Measurements from ENCODE around the gene OR2G2.

The OR2G2 gene

GRCh38 chr1:247574236-247574635 lies 13.9 kb upstream of the OR2G2 start:
- Histone ChIP-seq H3K4me3 (ENCODE audit: control insufficient read depth in 1 of 7, extremely low read depth in 1 of 7, insufficient read depth in 4 of 7, low read depth in 2 of 7, low read length in 6 of 7) (no peak overlapping the region), H3K4me1 (ENCODE audit: control extremely low read depth in 1 of 4, control insufficient read depth in 4 of 4, insufficient read depth in 4 of 4, low read length in 3 of 4) (peaks cover 0 to 2% (median 0%) of the 10 kb centered on the region in 4 experiments), H3K27ac (ENCODE audit: insufficient read depth in 1 of 2, low read depth in 1 of 2, low read length in 2 of 2, poor library complexity in 1 of 2, severe bottlenecking in 2 of 2) (no peak overlapping the region), H3K9me3 (ENCODE audit: control extremely low read depth in 1 of 5, control insufficient read depth in 4 of 5, insufficient read depth in 2 of 5, low read depth in 1 of 5, low read length in 4 of 5) (peaks cover 0 to 9% (median 0%) of the 10 kb centered on the region in 5 experiments), H3K36me3 (ENCODE audit: control insufficient read depth in 4 of 4, insufficient read depth in 4 of 4, low read length in 3 of 4) (peaks cover 7 to 36% (median 26%) of the 10 kb centered on the region in 4 experiments), H3K27me3 (replicated peaks in 2 of 5; ENCODE audit: control insufficient read depth in 4 of 5, insufficient read depth in 5 of 5, low read length in 4 of 5) (no peaks in the 10 kb centered on the region)
- WGBS (ENCODE audit: insufficient coverage) = no CpG with 5 or more reads among the region's 1 CpG
- ChIA-PET CTCF (interaction anchor here (0.8 to 1.2 kb wide), 3 partner anchors 42 to 87 kb away, joined by 3 to 4 read pairs (median 3); no protein-coding TSS in a partner anchor), POLR2A (interaction anchor here (1.0 kb wide), 1 partner anchor 26 kb away, joined by 3 read pairs; no protein-coding TSS in a partner anchor)
- no peak for DNase-seq

GRCh38 chr1:247574664-247575063 lies 13.5 kb upstream of the OR2G2 start:
- ChIA-PET POLR2A (interaction anchor here (1.0 kb wide), 1 partner anchor 26 kb away, joined by 3 read pairs; no protein-coding TSS in a partner anchor), CTCF (interaction anchor here (0.8 to 2.8 kb wide), 4 partner anchors 43 to 185 kb away, joined by 3 to 10 read pairs (median 4); no protein-coding TSS in a partner anchor)
- peaks cover 7 to 39% (median 25%) of the 10 kb centered on the region in 4 experiments for H3K36me3 ChIP-seq (ENCODE audit: control insufficient read depth in 4 of 4, insufficient read depth in 4 of 4, low read length in 3 of 4)
- DNase-seq = no peak
- peaks cover 0 to 5% (median 0%) of the 10 kb centered on the region in 5 experiments for H3K9me3 ChIP-seq (ENCODE audit: control extremely low read depth in 1 of 5, control insufficient read depth in 4 of 5, insufficient read depth in 2 of 5, low read depth in 1 of 5, low read length in 4 of 5)
- peaks cover 0 to 2% (median 0%) of the 10 kb centered on the region in 4 experiments for H3K4me1 ChIP-seq (ENCODE audit: control extremely low read depth in 1 of 4, control insufficient read depth in 4 of 4, insufficient read depth in 4 of 4, low read length in 3 of 4)
- no peak overlapping the region for H3K27ac ChIP-seq (ENCODE audit: insufficient read depth in 1 of 2, low read depth in 1 of 2, low read length in 2 of 2, poor library complexity in 1 of 2, severe bottlenecking in 2 of 2)
- no peak overlapping the region for H3K4me3 ChIP-seq (ENCODE audit: control insufficient read depth in 1 of 7, extremely low read depth in 1 of 7, insufficient read depth in 4 of 7, low read depth in 2 of 7, low read length in 6 of 7)
- no peaks in the 10 kb centered on the region for H3K27me3 ChIP-seq (replicated peaks in 2 of 5; ENCODE audit: control insufficient read depth in 4 of 5, insufficient read depth in 5 of 5, low read length in 4 of 5)

DNA sequence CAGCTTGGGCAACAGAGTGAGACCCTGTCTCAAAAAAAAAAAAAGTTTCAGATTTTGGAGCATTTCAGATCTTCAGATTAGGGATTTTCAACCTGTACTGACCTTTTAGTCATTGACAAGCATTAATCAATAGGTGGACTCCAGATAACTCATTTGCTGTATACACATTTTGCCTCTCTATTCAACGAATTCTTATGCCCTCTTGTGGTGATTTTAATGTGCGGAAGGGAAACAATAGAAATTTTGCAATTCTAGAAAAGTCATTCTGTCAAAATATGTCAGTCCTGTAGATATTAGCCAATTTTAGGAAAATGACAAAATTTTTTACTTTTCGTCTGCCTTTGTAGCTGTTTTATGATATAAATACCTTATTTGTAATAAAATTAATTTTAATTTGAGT lies 11.6 kb upstream of the OR2G2 start:
- Histone ChIP-seq H3K9me3 (ENCODE audit: control extremely low read depth in 1 of 5, control insufficient read depth in 4 of 5, insufficient read depth in 2 of 5, low read depth in 1 of 5, low read length in 4 of 5) (no peaks in the 10 kb centered on the region), H3K36me3 (ENCODE audit: control insufficient read depth in 4 of 4, insufficient read depth in 4 of 4, low read length in 3 of 4) (peaks cover 7 to 47% (median 25%) of the 10 kb centered on the region in 4 experiments), H3K4me3 (ENCODE audit: control insufficient read depth in 1 of 7, extremely low read depth in 1 of 7, insufficient read depth in 4 of 7, low read depth in 2 of 7, low read length in 6 of 7) (no peak overlapping the region), H3K4me1 (ENCODE audit: control extremely low read depth in 1 of 4, control insufficient read depth in 4 of 4, insufficient read depth in 4 of 4, low read length in 3 of 4) (peaks cover 0 to 2% (median 0%) of the 10 kb centered on the region in 4 experiments), H3K27ac (ENCODE audit: insufficient read depth in 1 of 2, low read depth in 1 of 2, low read length in 2 of 2, poor library complexity in 1 of 2, severe bottlenecking in 2 of 2) (no peak overlapping the region), H3K27me3 (replicated peaks in 2 of 5; ENCODE audit: control insufficient read depth in 4 of 5, insufficient read depth in 5 of 5, low read length in 4 of 5) (no peaks in the 10 kb centered on the region)
- DNase-seq = peak; percentile 43 to 65 (median 52)
- no CpG with 5 or more reads among the region's 3 CpGs for WGBS (ENCODE audit: insufficient coverage)
- ChIA-PET POLR2A (no interaction called here), CTCF (interaction anchor here (0.7 to 2.8 kb wide), 7 partner anchors 10 to 187 kb away, joined by 3 to 10 read pairs (median 3); partner anchors contain the start of gene GCSAML)

DNA sequence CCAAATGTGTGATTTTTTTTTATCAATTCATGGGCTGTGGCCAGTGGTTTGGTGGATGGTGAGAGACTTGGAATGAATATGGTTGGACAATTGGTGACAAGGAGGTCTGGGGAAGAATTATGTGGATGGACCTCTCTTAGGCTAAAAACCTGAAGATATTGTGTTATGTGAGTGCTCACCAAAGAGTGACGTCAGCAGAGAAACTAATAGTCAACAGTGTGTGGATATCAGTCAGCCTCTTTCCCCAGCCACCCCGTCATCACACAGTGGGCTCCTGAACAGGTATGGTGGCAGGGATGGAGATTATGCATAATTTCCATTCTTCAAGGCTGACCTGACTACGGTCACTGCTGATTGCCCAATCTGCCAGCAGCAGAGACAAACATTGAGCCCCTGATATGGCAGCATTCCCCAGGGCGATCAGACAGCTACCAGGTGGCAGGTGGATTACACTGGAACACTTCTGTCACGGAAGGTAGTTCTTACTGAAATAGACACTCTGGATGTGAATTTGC lies 9.2 kb upstream of the OR2G2 start:
- no peak overlapping the region for H3K27ac ChIP-seq (ENCODE audit: insufficient read depth in 1 of 2, low read depth in 1 of 2, low read length in 2 of 2, poor library complexity in 1 of 2, severe bottlenecking in 2 of 2)
- H3K4me1 ChIP-seq (ENCODE audit: control extremely low read depth in 1 of 4, control insufficient read depth in 4 of 4, insufficient read depth in 4 of 4, low read length in 3 of 4) = peaks cover 0 to 2% (median 0%) of the 10 kb centered on the region in 4 experiments
- no peak for DNase-seq
- ChIA-PET POLR2A (no interaction called here), CTCF (interaction anchor here (1.2 to 2.0 kb wide), 5 partner anchors 9 to 206 kb away, joined by 3 to 7 read pairs (median 5); partner anchors contain the start of gene OR2G2)
- H3K9me3 ChIP-seq (ENCODE audit: control extremely low read depth in 1 of 5, control insufficient read depth in 4 of 5, insufficient read depth in 2 of 5, low read depth in 1 of 5, low read length in 4 of 5) = no peaks in the 10 kb centered on the region
- H3K4me3 ChIP-seq (ENCODE audit: control insufficient read depth in 1 of 7, extremely low read depth in 1 of 7, insufficient read depth in 4 of 7, low read depth in 2 of 7, low read length in 6 of 7) = no peak overlapping the region
- H3K27me3 ChIP-seq (replicated peaks in 2 of 5; ENCODE audit: control insufficient read depth in 4 of 5, insufficient read depth in 5 of 5, low read length in 4 of 5) = no peaks in the 10 kb centered on the region
- 98% methylated on average over 5 of the region's 5 CpGs for WGBS (ENCODE audit: insufficient coverage)
- peaks cover 3 to 28% (median 15%) of the 10 kb centered on the region in 4 experiments for H3K36me3 ChIP-seq (ENCODE audit: control insufficient read depth in 4 of 4, insufficient read depth in 4 of 4, low read length in 3 of 4)

GRCh38 chr1:247605286-247605685 lies 17.1 kb downstream of the OR2G2 start, which contains the start of gene OR2G3:
Gene OR2G3 (plus strand): TSS chr1:247605586. CDS start chr1:247605586, 0 bp downstream.
- H3K27me3 ChIP-seq (replicated peaks in 2 of 5; ENCODE audit: control insufficient read depth in 4 of 5, insufficient read depth in 5 of 5, low read length in 4 of 5) = no peaks in the 10 kb centered on the region
- H3K36me3 ChIP-seq (ENCODE audit: control insufficient read depth in 4 of 4, insufficient read depth in 4 of 4, low read length in 3 of 4) = no peaks in the 10 kb centered on the region
- WGBS (ENCODE audit: insufficient coverage) = 83% methylated on average over 2 of the region's 2 CpGs
- no peak within 1 kb of the TSS for H3K27ac ChIP-seq (ENCODE audit: insufficient read depth in 1 of 2, low read depth in 1 of 2, low read length in 2 of 2, poor library complexity in 1 of 2, severe bottlenecking in 2 of 2)
- H3K4me3 ChIP-seq (ENCODE audit: control insufficient read depth in 1 of 7, extremely low read depth in 1 of 7, insufficient read depth in 4 of 7, low read depth in 2 of 7, low read length in 6 of 7) = no peak within 1 kb of the TSS
- CTCF ChIA-PET = no interaction called here
- H3K4me1 ChIP-seq (ENCODE audit: control extremely low read depth in 1 of 4, control insufficient read depth in 4 of 4, insufficient read depth in 4 of 4, low read length in 3 of 4) = no peaks in the 10 kb centered on the region
- DNase-seq = no peak
- H3K9me3 ChIP-seq (ENCODE audit: control extremely low read depth in 1 of 5, control insufficient read depth in 4 of 5, insufficient read depth in 2 of 5, low read depth in 1 of 5, low read length in 4 of 5) = peaks cover 0 to 5% (median 0%) of the 10 kb centered on the region in 5 experiments
- POLR2A ChIA-PET = no interaction called here

DNA sequence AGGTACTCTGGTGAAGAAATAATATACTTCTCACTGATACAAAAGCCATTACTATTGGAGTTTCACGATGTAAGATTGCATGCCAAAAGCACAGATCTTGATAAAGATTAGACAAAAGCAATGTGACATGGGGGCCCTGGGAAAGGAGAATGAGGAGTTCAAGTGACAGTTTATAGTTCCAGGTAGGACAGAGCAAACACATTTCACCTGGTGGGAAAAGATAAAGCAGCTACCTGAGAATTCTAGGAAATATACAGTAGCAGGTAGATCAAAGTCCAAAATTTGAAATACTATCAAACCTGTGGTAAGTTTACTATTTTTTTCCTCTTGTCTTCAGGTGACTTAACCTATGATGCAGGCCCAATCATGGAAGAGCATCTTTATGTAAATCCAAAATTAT lies 25.2 kb downstream of the OR2G2 start:
- no peak overlapping the region for H3K4me3 ChIP-seq (ENCODE audit: control insufficient read depth in 1 of 7, extremely low read depth in 1 of 7, insufficient read depth in 4 of 7, low read depth in 2 of 7, low read length in 6 of 7)
- CTCF ChIA-PET = interaction anchor here (1.2 kb wide), 1 partner anchor 11 kb away, joined by 6 read pairs; no protein-coding TSS in a partner anchor
- peaks cover 0 to 3% (median 0%) of the 10 kb centered on the region in 5 experiments for H3K9me3 ChIP-seq (ENCODE audit: control extremely low read depth in 1 of 5, control insufficient read depth in 4 of 5, insufficient read depth in 2 of 5, low read depth in 1 of 5, low read length in 4 of 5)
- no peaks in the 10 kb centered on the region for H3K4me1 ChIP-seq (ENCODE audit: control extremely low read depth in 1 of 4, control insufficient read depth in 4 of 4, insufficient read depth in 4 of 4, low read length in 3 of 4)
- no peak for DNase-seq
- POLR2A ChIA-PET = no interaction called here
- no peaks in the 10 kb centered on the region for H3K27me3 ChIP-seq (replicated peaks in 2 of 5; ENCODE audit: control insufficient read depth in 4 of 5, insufficient read depth in 5 of 5, low read length in 4 of 5)
- no peak overlapping the region for H3K27ac ChIP-seq (ENCODE audit: insufficient read depth in 1 of 2, low read depth in 1 of 2, low read length in 2 of 2, poor library complexity in 1 of 2, severe bottlenecking in 2 of 2)
- no peaks in the 10 kb centered on the region for H3K36me3 ChIP-seq (ENCODE audit: control insufficient read depth in 4 of 4, insufficient read depth in 4 of 4, low read length in 3 of 4)
- WGBS (ENCODE audit: insufficient coverage) = no CpG with 5 or more reads among the region's 1 CpG

DNA sequence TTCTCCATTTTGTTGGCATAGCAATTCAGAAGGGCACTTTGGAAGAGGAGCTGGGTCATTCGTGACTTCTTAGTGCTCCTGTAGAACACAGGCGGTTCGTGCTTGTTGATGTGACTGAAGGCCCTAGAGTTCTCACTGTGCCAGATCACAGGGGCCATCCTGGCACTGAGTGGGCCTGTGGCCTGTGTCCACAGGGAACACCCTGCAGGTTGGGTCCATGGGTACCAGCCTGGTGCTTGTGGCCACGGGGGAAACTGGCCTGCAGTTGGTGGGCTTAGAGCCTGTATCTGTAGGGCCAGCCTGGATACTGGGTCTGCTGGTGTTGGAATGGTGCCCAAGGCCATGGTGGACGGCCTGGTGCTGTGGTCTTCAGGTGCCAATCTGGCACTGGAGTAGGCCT lies 26.5 kb downstream of the OR2G2 start:
- POLR2A ChIA-PET = interaction anchor here (0.6 kb wide), 1 partner anchor 77 kb away, joined by 3 read pairs; no protein-coding TSS in a partner anchor
- Histone ChIP-seq H3K4me1 (ENCODE audit: control extremely low read depth in 1 of 4, control insufficient read depth in 4 of 4, insufficient read depth in 4 of 4, low read length in 3 of 4) (no peaks in the 10 kb centered on the region), H3K27me3 (replicated peaks in 2 of 5; ENCODE audit: control insufficient read depth in 4 of 5, insufficient read depth in 5 of 5, low read length in 4 of 5) (no peaks in the 10 kb centered on the region), H3K27ac (ENCODE audit: insufficient read depth in 1 of 2, low read depth in 1 of 2, low read length in 2 of 2, poor library complexity in 1 of 2, severe bottlenecking in 2 of 2) (no peak overlapping the region), H3K9me3 (ENCODE audit: control extremely low read depth in 1 of 5, control insufficient read depth in 4 of 5, insufficient read depth in 2 of 5, low read depth in 1 of 5, low read length in 4 of 5) (no peaks in the 10 kb centered on the region), H3K36me3 (ENCODE audit: control insufficient read depth in 4 of 4, insufficient read depth in 4 of 4, low read length in 3 of 4) (no peaks in the 10 kb centered on the region), H3K4me3 (ENCODE audit: control insufficient read depth in 1 of 7, extremely low read depth in 1 of 7, insufficient read depth in 4 of 7, low read depth in 2 of 7, low read length in 6 of 7) (no peak overlapping the region)
- CTCF ChIA-PET = no interaction called here
- DNase-seq = no peak
- WGBS (ENCODE audit: insufficient coverage) = 100% methylated on average over 5 of the region's 5 CpGs
